HepG2 (cell line): ENCODE measurements around the gene SLC20A1. TPM values are rescaled to one million over a fixed set of nuclear protein-coding genes. Genes with fewer than 3 reads are reported as not detected.
A peak's percentile ranks its signal among the peaks of the same experiment; 100 is the strongest.

ENCODE experiments used
- ATAC-seq: fragments of 200-7000 bp; cut with Tn5 transposase; 3 replicates; pipeline ENCODE4 v1.9.1; 2020; ENCODE audit warnings: mild to moderate bottlenecking, moderate library complexity
- BruUV-seq: library from RNA; stranded (reverse); fragments of 400-500 nt; replicated peaks from 2 replicates; lab custom pipeline; 2021; lab: Mats Ljungman, UMichigan
- CTCF ChIA-PET: fragments of 300-600 bp; formaldehyde crosslinking; extraction: SDS; loops from one replicate; lab custom pipeline; 2021; ENCODE audit warnings: low total read pairs, inconsistent platforms, low intra/inter-chr PET ratio; lab: Yijun Ruan, JAX
- POLR2A ChIA-PET: fragments of 350-600 bp; sonication (Branson Sonifier 250); formaldehyde crosslinking; loops from one replicate; lab custom pipeline; 2020; ENCODE audit warnings: antibody characterized with exemption, inconsistent platforms; lab: Yijun Ruan, JAX
- DNase-seq: peaks from one replicate; pipeline ENCODE4 v3.0.0-alpha.2; 2015; ENCODE audit warnings: low spot score
- FAIRE-seq: peaks from 3 replicates; lab custom pipeline; 2011; peaks lifted over from hg19 to GRCh38; lab: Jason Lieb, UNC
- H2AFZ ChIP-seq: one replicate; pipeline ENCODE4 v1.6.1; 2011; ENCODE audit warnings: low read length, inconsistent platforms
- H3K27ac ChIP-seq: fragments of 300-600 bp; 3 replicates; pipeline ENCODE4 v1.8.0; 2011; ENCODE audit warnings: mixed run types, mild to moderate bottlenecking, mixed read lengths, low read length, inconsistent platforms; ENCODE audit not compliant: insufficient read depth; ENCODE audit errors: extremely low read length
- H3K27me3 ChIP-seq, 2 experiments: fragments of 200-600 bp in 1 of 2; 2 replicates in 1 of 2; 3 replicates in 1 of 2; pipeline versions ENCODE4 v1.6.0 to v1.8.0; 2011; ENCODE audit warnings: low read length in 2 of 2, mild to moderate bottlenecking in 2 of 2, moderate library complexity in 2 of 2, inconsistent platforms in 1 of 2; ENCODE audit not compliant: insufficient read depth in 2 of 2, control insufficient read depth in 1 of 2
- H3K36me3 ChIP-seq, 2 experiments: fragments of 200-600 bp in 1 of 2; replicated peaks in 1 of 2; 2 replicates in 1 of 2; 3 replicates in 1 of 2; pipeline versions ENCODE4 v1.5.1 to v1.8.0; 2011; ENCODE audit warnings: low read length in 2 of 2, inconsistent platforms in 1 of 2; ENCODE audit not compliant: insufficient read depth in 2 of 2, control insufficient read depth in 1 of 2
- H3K4me1 ChIP-seq: 2 replicates; pipeline ENCODE4 v1.5.1; 2012; ENCODE audit warnings: low read length, inconsistent platforms; ENCODE audit not compliant: insufficient read depth
- H3K4me2 ChIP-seq: 2 replicates; pipeline ENCODE4 v1.6.0; 2011; ENCODE audit warnings: low read depth, low read length, inconsistent platforms
- H3K4me3 ChIP-seq, 3 experiments: fragments of 200-600 bp in 1 of 3; sonication (generic), shearing (Covaris generic) in 1 of 3; replicated peaks in 1 of 3; 2 replicates each; pipeline ENCODE4 v1.5.1; 2011 to 2016; ENCODE audit warnings: low read length in 3 of 3, inconsistent platforms in 2 of 3, low read depth in 2 of 3, mild to moderate bottlenecking in 2 of 3, control low read depth in 1 of 3, mixed read lengths in 1 of 3; ENCODE audit not compliant: insufficient read depth in 1 of 3
- H3K79me2 ChIP-seq: one replicate; pipeline ENCODE4 v1.6.1; 2011; ENCODE audit warnings: low read length, inconsistent platforms; ENCODE audit not compliant: insufficient read depth
- H3K9ac ChIP-seq: 2 replicates; pipeline ENCODE4 v1.6.0; 2011; ENCODE audit warnings: mild to moderate bottlenecking, low read depth, low read length, inconsistent platforms; ENCODE audit not compliant: insufficient read depth
- H3K9me3 ChIP-seq: 2 replicates; pipeline ENCODE4 v1.5.1; 2012; ENCODE audit warnings: mild to moderate bottlenecking, low read length
- H4K20me1 ChIP-seq: 2 replicates; pipeline ENCODE4 v1.6.0; 2011; ENCODE audit warnings: inconsistent platforms, mild to moderate bottlenecking, low read length, moderate library complexity; ENCODE audit not compliant: insufficient read depth
- BATF2 ChIP-seq: sonication (generic); formaldehyde crosslinking; IDR thresholded peaks from 2 replicates; pipeline ENCODE4 v1.8.0; 2022; ENCODE audit warnings: mild to moderate bottlenecking, missing genetic modification reagents, moderate library complexity
- CC2D1A ChIP-seq: sonication (generic); formaldehyde crosslinking; IDR thresholded peaks from 2 replicates; pipeline ENCODE4 v1.8.1; 2023; ENCODE audit warnings: mild to moderate bottlenecking, missing genetic modification reagents
- CHD2 ChIP-seq: IDR thresholded peaks from 2 replicates; pipeline ENCODE4 v1.6.1; 2011; ENCODE audit warnings: low read depth, low read length, improper control_type of control experiment
- FOSL2 ChIP-seq: sonication (generic); formaldehyde crosslinking; IDR thresholded peaks from 2 replicates; pipeline ENCODE4 v1.4.0; 2020; ENCODE audit warnings: missing genetic modification reagents
- MIER3 ChIP-seq: IDR thresholded peaks from 2 replicates; pipeline ENCODE4 v1.6.1; 2016; ENCODE audit warnings: missing compliant biosample characterization, borderline replicate concordance
- NPAS2 ChIP-seq: sonication (generic); formaldehyde crosslinking; IDR thresholded peaks from 2 replicates; pipeline ENCODE4 v1.8.0; 2022; ENCODE audit warnings: mild to moderate bottlenecking, missing genetic modification reagents, borderline replicate concordance
- NR2F1 ChIP-seq, 2 experiments: fragments of 450-650 bp in 1 of 2; formaldehyde crosslinking in 1 of 2; IDR thresholded peaks; 2 replicates each; pipeline versions ENCODE4 v1.5.0 to v1.6.1; 2016 to 2020; ENCODE audit warnings: mild to moderate bottlenecking in 1 of 2, missing compliant biosample characterization in 1 of 2, missing genetic modification reagents in 1 of 2, moderate library complexity in 1 of 2
- ZEB1 ChIP-seq: IDR thresholded peaks from 2 replicates; pipeline ENCODE4 v1.6.1; 2012; ENCODE audit warnings: mild to moderate bottlenecking, low read depth, inconsistent platforms; ENCODE audit not compliant: insufficient replicate concordance
- WGBS: methylation state at CpG from one replicate; pipeline ENCODE4 v1.1.6; 2017; ENCODE audit warnings: low lambda C conversion rate; 5-methylcytosine and 5-hydroxymethylcytosine counted together
- in situ Hi-C: cut with HindIII; loops from 2 replicates; pipeline ENCODE4 v1.10.0; 2017; ENCODE audit warnings: low pct_unique_long_range_greater_than_20kb; ENCODE audit not compliant: extremely low pct_ligation_motif_present
- intact Hi-C: fragments of 100-400 bp; cut with micrococcal nuclease; formaldehyde crosslinking; loops from one replicate; pipeline ENCODE4 v1.10.0; 2022; ENCODE audit not compliant: unreplicated experiment
- polyA plus RNA-seq, 8 experiments: library from polyadenylated mRNA; depleted of rRNA in 3 of 8; stranded (reverse) in 7 of 8; unstranded in 1 of 8; fragments of >200 nt; fragmentation: Illumina TruSeq in 4 of 8; extraction: Trizol in 4 of 8; gene quantifications; 2 replicates each; pipeline versions ENCODE4 v1.2.1 to v1.2.3, GENCODE V29; 2011 to 2016; ENCODE audit warnings: low read depth in 4 of 8, missing spikeins in 1 of 8, mixed read lengths in 1 of 8; ENCODE audit not compliant: insufficient read depth in 1 of 8
- total RNA-seq, 5 experiments: library from RNA; depleted of rRNA; stranded (reverse); fragments of >200 nt; fragmentation: Illumina TruSeq; extraction: Trizol; gene quantifications; 2 replicates each; pipeline ENCODE4 v1.2.3, GENCODE V29; 2016; ENCODE audit warnings: low read depth in 1 of 5
- TF ChIP-seq, protein P1 (sequence below): IDR thresholded peaks from 2 replicates; pipeline ENCODE4 v1.6.1; 2016; ENCODE audit warnings: low read depth, missing genetic modification reagents, missing compliant biosample characterization
- TF ChIP-seq, protein P2 (sequence below): sonication (generic); formaldehyde crosslinking; IDR thresholded peaks from 2 replicates; pipeline ENCODE4 v1.8.0; 2023; ENCODE audit warnings: mild to moderate bottlenecking, missing genetic modification reagents
- TF ChIP-seq, protein P3 (sequence below), 2 experiments: fragments of 450-650 bp in 1 of 2; sonication (generic) in 1 of 2; formaldehyde crosslinking; IDR thresholded peaks; 2 replicates each; pipeline versions ENCODE4 v1.5.0 to v1.8.0; 2020 to 2022; ENCODE audit warnings: mild to moderate bottlenecking in 1 of 2, missing genetic modification reagents in 1 of 2
- TF ChIP-seq, protein P4 (sequence below): sonication (generic); formaldehyde crosslinking; IDR thresholded peaks from 2 replicates; pipeline ENCODE4 v1.9.0; 2021; ENCODE audit warnings: missing genetic modification reagents, mild to moderate bottlenecking, borderline replicate concordance

The SLC20A1 gene
- total and polyA plus RNA-seq, 2 of the 13 experiments (the other 11 are each of a cell fraction or from before 2014, with no cell fraction given): 54.0 to 85.9 TPM

DNA sequence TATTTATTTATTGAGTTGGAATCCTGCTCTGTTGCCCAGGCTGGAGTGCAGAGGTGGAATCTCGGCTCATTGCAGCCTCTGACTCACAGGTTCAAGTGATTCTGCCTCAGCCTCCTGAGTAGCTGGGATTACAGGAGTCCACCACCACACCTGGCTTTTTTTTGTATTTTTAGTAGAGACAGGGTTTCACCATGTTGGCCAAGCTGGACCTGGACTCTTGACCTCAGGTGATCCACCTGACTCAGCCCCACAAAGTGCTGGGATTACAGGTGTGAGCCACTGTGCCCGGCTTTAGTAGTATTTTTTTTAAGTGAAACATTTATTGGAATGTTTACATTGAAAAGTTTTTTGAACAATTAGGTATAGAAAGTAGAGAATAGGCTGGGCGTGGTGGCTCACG, 23.9 kb downstream of the SLC20A1 start:
- in situ Hi-C loops (no loop called here), intact Hi-C loops (no loop called here)
- ATAC-seq (no peak), DNase-seq (no peak), FAIRE-seq (no peak)
- Histone ChIP-seq H3K9ac (no peak overlapping the region), H3K9me3 (no peaks in the 10 kb centered on the region), H2AFZ (no peak overlapping the region), H3K4me2 (no peak overlapping the region), H3K27ac (no peak overlapping the region), H3K79me2 (no peaks in the 10 kb centered on the region), H3K27me3 (no peaks in the 10 kb centered on the region; a peak in 1 of 5 replicates), H3K4me1 (peaks cover 30% of the 10 kb centered on the region), H3K36me3 (no peaks in the 10 kb centered on the region), H4K20me1 (no peaks in the 10 kb centered on the region), H3K4me3 (no peak overlapping the region)
- ChIA-PET CTCF (no interaction called here), POLR2A (interaction anchor here (0.6 to 1.4 kb wide), 3 partner anchors 13 to 26 kb away, joined by 3 to 7 read pairs (median 3); no protein-coding TSS in a partner anchor)
- 45% methylated on average over 4 of the region's 4 CpGs for WGBS
- TF ChIP-seq, protein P1, sequence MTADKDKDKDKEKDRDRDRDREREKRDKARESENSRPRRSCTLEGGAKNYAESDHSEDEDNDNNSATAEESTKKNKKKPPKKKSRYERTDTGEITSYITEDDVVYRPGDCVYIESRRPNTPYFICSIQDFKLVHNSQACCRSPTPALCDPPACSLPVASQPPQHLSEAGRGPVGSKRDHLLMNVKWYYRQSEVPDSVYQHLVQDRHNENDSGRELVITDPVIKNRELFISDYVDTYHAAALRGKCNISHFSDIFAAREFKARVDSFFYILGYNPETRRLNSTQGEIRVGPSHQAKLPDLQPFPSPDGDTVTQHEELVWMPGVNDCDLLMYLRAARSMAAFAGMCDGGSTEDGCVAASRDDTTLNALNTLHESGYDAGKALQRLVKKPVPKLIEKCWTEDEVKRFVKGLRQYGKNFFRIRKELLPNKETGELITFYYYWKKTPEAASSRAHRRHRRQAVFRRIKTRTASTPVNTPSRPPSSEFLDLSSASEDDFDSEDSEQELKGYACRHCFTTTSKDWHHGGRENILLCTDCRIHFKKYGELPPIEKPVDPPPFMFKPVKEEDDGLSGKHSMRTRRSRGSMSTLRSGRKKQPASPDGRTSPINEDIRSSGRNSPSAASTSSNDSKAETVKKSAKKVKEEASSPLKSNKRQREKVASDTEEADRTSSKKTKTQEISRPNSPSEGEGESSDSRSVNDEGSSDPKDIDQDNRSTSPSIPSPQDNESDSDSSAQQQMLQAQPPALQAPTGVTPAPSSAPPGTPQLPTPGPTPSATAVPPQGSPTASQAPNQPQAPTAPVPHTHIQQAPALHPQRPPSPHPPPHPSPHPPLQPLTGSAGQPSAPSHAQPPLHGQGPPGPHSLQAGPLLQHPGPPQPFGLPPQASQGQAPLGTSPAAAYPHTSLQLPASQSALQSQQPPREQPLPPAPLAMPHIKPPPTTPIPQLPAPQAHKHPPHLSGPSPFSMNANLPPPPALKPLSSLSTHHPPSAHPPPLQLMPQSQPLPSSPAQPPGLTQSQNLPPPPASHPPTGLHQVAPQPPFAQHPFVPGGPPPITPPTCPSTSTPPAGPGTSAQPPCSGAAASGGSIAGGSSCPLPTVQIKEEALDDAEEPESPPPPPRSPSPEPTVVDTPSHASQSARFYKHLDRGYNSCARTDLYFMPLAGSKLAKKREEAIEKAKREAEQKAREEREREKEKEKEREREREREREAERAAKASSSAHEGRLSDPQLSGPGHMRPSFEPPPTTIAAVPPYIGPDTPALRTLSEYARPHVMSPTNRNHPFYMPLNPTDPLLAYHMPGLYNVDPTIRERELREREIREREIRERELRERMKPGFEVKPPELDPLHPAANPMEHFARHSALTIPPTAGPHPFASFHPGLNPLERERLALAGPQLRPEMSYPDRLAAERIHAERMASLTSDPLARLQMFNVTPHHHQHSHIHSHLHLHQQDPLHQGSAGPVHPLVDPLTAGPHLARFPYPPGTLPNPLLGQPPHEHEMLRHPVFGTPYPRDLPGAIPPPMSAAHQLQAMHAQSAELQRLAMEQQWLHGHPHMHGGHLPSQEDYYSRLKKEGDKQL (CRISPR knock-in tag): no peak
- TF ChIP-seq MIER3 (CRISPR knock-in tag) (no peak), FOSL2 (0 out of 2 replicates have a peak, but pooled peaks have one; percentile 10), ZEB1 (peak; percentile 31), CHD2 (no peak), CC2D1A (CRISPR knock-in tag) (no peak), NPAS2 (CRISPR knock-in tag) (no peak), NR2F1 (CRISPR knock-in tag; IDR thresholded peaks at IDR 0.05) (0 out of 4 replicates have a peak, but pooled peaks of 1 of the 2 experiments have one; percentile 15), BATF2 (no peak)
- TF ChIP-seq, protein P2, sequence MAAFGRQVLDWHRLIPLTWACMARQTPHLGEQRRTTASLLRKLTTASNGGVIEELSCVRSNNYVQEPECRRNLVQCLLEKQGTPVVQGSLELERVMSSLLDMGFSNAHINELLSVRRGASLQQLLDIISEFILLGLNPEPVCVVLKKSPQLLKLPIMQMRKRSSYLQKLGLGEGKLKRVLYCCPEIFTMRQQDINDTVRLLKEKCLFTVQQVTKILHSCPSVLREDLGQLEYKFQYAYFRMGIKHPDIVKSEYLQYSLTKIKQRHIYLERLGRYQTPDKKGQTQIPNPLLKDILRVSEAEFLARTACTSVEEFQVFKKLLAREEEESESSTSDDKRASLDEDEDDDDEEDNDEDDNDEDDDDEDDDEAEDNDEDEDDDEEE (CRISPR knock-in tag): no peak
- TF ChIP-seq, protein P3, sequence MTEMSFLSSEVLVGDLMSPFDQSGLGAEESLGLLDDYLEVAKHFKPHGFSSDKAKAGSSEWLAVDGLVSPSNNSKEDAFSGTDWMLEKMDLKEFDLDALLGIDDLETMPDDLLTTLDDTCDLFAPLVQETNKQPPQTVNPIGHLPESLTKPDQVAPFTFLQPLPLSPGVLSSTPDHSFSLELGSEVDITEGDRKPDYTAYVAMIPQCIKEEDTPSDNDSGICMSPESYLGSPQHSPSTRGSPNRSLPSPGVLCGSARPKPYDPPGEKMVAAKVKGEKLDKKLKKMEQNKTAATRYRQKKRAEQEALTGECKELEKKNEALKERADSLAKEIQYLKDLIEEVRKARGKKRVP (CRISPR knock-in tag; IDR thresholded peaks at IDR 0.05): no peak
- TF ChIP-seq, protein P4, sequence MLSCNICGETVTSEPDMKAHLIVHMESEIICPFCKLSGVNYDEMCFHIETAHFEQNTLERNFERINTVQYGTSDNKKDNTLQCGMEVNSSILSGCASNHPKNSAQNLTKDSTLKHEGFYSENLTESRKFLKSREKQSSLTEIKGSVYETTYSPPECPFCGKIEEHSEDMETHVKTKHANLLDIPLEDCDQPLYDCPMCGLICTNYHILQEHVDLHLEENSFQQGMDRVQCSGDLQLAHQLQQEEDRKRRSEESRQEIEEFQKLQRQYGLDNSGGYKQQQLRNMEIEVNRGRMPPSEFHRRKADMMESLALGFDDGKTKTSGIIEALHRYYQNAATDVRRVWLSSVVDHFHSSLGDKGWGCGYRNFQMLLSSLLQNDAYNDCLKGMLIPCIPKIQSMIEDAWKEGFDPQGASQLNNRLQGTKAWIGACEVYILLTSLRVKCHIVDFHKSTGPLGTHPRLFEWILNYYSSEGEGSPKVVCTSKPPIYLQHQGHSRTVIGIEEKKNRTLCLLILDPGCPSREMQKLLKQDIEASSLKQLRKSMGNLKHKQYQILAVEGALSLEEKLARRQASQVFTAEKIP (CRISPR knock-in tag): no peak
- BruUV-seq: no TSS peak
